Esophagus muscularis mucosa (tissue), 3 donors: Measurements from ENCODE around the gene GNL3.

Source experiments
- POLR2A ChIP-seq: fragments of 450-650 bp; IDR thresholded peaks from one replicate; pipeline ENCODE4 v1.6.1; 2017; ENCODE audit warnings: antibody characterized with exemption, moderate library complexity, mild to moderate bottlenecking, low read depth
- POLR2AphosphoS5 ChIP-seq, 2 donors: sonication (generic); formaldehyde crosslinking; IDR thresholded peaks; one replicate each; pipeline ENCODE4 v1.6.1; 2017; ENCODE audit warnings: antibody characterized with exemption in 2 of 2
- TF ChIP-seq, protein P1 (sequence below), 3 experiments: fragments of 200-600 bp in 2 of 3; fragments of 450-650 bp in 1 of 3; sonication (generic) in 2 of 3; IDR thresholded peaks; one replicate each; pipeline ENCODE4 v1.5.1; 2017 to 2019; ENCODE audit warnings: antibody characterized with exemption in 3 of 3, mild to moderate bottlenecking in 2 of 3, moderate library complexity in 1 of 3

DNA sequence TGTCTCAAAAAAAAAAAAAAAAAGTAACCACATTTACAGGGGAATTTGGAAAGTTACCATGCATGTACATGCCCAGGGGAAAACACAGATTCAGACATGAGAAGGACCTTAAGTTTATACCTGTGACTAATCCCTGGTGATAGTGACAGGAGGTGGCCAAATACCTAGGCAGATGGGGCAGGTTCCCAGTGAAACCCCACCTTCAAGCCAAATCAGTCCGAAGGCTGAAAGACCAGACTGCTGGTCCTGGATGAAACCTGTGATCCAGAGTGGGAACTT is 35.8 kb downstream of the GNL3 start:
- TF ChIP-seq, protein P1, sequence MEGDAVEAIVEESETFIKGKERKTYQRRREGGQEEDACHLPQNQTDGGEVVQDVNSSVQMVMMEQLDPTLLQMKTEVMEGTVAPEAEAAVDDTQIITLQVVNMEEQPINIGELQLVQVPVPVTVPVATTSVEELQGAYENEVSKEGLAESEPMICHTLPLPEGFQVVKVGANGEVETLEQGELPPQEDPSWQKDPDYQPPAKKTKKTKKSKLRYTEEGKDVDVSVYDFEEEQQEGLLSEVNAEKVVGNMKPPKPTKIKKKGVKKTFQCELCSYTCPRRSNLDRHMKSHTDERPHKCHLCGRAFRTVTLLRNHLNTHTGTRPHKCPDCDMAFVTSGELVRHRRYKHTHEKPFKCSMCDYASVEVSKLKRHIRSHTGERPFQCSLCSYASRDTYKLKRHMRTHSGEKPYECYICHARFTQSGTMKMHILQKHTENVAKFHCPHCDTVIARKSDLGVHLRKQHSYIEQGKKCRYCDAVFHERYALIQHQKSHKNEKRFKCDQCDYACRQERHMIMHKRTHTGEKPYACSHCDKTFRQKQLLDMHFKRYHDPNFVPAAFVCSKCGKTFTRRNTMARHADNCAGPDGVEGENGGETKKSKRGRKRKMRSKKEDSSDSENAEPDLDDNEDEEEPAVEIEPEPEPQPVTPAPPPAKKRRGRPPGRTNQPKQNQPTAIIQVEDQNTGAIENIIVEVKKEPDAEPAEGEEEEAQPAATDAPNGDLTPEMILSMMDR (IDR thresholded peaks at IDR 0.05): no peak
- TF ChIP-seq POLR2A (no peak), POLR2AphosphoS5 (IDR thresholded peaks at IDR 0.05) (no peak)
